ENCODE results near the gene SRP68.

Gene SRP68

DNA sequence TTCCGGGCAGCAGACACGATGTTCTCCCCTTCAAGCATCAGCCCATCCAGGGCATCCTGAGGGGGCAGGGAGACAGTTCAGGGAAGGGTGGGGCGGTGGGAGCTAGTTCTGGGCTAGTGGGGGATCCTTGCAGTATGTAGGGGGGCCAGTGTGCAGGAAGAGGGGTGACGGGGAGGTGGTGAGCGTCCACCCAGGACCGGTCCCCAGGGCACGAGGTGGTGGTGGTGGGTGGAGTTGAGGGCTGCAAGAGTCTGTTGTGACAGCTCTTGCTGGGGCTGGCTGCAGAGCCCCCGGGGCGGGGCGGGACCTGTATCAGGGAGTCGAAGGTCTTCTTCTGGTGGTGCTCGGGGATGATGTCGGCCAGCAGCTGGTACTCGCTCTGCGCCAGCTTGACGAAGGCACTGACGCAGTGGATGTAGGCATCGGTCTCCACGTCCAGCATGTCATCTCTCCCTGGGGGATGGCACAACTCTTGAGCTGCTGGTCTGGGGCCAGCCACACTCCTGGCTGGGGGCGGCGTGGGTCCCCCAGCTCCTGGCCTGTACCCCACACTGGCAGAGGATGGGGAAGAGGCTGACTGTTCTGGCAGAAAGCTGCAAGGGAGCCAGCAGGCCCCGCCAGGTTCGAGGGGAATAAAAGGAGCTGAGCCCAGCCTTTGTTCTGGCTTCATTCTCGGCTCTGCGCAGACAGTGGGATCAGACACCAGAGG lies 16.7 kb upstream of the SRP68 start:
- Histone ChIP-seq H3K4me3 (ENCODE audit: low read depth, low read length) (no peak overlapping the region), H3K27ac (ENCODE audit: low read depth, low read length) (no peak overlapping the region), H3K36me3 (ENCODE audit: control insufficient read depth, insufficient read depth, low read length) (peaks cover 95% of the 10 kb centered on the region), H3K4me1 (ENCODE audit: control insufficient read depth, insufficient read depth, low read length) (no peaks in the 10 kb centered on the region), H3K27me3 (ENCODE audit: control insufficient read depth, insufficient read depth, low read length) (no peaks in the 10 kb centered on the region), H3K9me3 (ENCODE audit: control insufficient read depth, insufficient read depth, low read depth, low read length) (no peaks in the 10 kb centered on the region), H3K9ac (ENCODE audit: low read length) (no peak overlapping the region)

DNA sequence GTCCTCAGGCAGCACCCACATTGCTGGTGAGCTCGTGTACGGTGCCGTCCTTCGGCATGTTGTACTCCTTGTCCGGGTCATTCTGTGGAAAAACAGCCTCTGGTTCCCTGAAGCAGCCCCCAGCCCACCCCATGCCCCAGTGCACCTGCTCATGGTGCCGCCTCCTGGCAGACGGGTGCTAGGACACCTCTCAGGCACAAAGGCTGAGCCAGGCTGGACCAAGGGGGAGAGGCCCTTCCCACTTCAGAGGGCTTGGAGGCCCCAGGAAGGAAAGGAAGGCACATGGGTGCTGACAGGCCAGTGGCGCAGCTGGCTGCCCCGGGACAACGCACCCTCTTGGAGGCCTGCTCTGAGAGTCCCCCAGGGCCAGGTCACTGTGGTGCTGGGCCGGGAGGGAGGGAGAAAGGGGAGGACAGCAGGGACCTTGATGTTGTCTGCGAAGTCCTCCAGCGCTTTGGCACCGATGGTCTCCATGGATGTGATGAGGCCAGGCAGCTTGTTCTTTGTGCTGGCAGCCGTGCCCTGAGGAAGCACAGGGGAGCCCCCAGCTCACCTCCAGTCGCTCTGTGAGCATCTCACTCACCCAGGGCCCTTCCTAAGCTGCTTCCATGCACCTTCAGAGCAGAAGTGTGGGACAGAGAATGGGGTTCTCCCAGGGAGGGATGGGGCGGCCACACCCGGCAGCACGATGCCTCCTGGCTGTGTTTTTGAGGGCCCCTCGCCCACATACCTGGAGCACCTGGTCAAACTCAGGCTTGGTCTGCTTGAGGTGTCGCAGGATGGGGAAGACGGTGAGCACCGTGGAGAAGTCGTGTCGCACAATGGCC lies 15.9 kb upstream of the SRP68 start:
- Histone ChIP-seq H3K27ac (ENCODE audit: low read depth, low read length) (no peak overlapping the region), H3K27me3 (ENCODE audit: control insufficient read depth, insufficient read depth, low read length) (no peaks in the 10 kb centered on the region), H3K4me3 (ENCODE audit: low read depth, low read length) (no peak overlapping the region), H3K9ac (ENCODE audit: low read length) (no peak overlapping the region), H3K4me1 (ENCODE audit: control insufficient read depth, insufficient read depth, low read length) (no peaks in the 10 kb centered on the region), H3K9me3 (ENCODE audit: control insufficient read depth, insufficient read depth, low read depth, low read length) (no peaks in the 10 kb centered on the region), H3K36me3 (ENCODE audit: control insufficient read depth, insufficient read depth, low read length) (peaks cover 95% of the 10 kb centered on the region)

DNA sequence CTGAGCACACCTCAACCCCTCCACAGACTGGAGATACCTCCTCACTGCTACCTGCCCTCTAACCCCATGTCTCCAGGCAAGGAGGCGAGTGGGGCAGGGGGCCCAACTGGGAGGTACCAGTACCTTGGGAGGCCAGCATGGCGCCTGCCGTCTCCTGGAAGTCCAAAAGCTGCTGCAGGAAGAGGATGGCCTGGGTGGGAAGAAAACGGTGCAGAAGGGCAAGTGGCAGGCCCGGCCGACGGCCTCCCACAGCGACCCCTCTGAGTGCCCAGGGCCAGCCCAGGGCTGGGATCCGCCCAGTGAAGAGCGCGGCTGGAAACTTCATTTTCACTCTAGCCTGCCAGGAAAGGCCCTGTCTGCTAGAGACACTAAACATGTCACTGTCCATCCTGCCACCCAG lies 15.2 kb upstream of the SRP68 start:
- Histone ChIP-seq H3K9me3 (ENCODE audit: control insufficient read depth, insufficient read depth, low read depth, low read length) (no peaks in the 10 kb centered on the region), H3K27me3 (ENCODE audit: control insufficient read depth, insufficient read depth, low read length) (no peaks in the 10 kb centered on the region), H3K4me1 (ENCODE audit: control insufficient read depth, insufficient read depth, low read length) (no peaks in the 10 kb centered on the region), H3K36me3 (ENCODE audit: control insufficient read depth, insufficient read depth, low read length) (peaks cover 95% of the 10 kb centered on the region), H3K27ac (ENCODE audit: low read depth, low read length) (no peak overlapping the region), H3K4me3 (ENCODE audit: low read depth, low read length) (no peak overlapping the region), H3K9ac (ENCODE audit: low read length) (no peak overlapping the region)

DNA sequence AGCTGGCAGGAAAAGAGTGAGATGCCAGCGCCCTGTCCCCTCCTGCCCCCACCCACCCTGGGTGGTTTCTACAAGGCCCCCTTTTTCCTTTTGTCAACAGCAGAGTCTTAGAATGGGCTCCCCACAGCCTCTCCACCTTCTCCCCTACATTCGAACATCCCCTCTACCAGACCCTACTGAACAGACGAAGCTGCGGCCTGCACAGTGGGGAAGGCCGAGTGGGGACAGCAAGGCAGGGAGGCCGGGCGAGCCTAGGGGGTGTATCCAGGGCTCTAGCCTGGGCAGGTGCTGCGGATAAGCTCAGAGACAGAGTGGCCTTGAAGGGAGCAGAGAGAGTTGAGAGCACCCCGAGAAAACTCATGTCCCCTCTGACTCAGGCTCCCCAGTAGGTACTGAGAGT lies 14.1 kb upstream of the SRP68 start:
- Histone ChIP-seq H3K9ac (ENCODE audit: low read length) (no peak overlapping the region), H3K4me1 (ENCODE audit: control insufficient read depth, insufficient read depth, low read length) (no peaks in the 10 kb centered on the region), H3K27ac (ENCODE audit: low read depth, low read length) (no peak overlapping the region), H3K27me3 (ENCODE audit: control insufficient read depth, insufficient read depth, low read length) (no peaks in the 10 kb centered on the region), H3K36me3 (ENCODE audit: control insufficient read depth, insufficient read depth, low read length) (peaks cover 94% of the 10 kb centered on the region), H3K9me3 (ENCODE audit: control insufficient read depth, insufficient read depth, low read depth, low read length) (no peaks in the 10 kb centered on the region), H3K4me3 (ENCODE audit: low read depth, low read length) (no peak overlapping the region)

DNA sequence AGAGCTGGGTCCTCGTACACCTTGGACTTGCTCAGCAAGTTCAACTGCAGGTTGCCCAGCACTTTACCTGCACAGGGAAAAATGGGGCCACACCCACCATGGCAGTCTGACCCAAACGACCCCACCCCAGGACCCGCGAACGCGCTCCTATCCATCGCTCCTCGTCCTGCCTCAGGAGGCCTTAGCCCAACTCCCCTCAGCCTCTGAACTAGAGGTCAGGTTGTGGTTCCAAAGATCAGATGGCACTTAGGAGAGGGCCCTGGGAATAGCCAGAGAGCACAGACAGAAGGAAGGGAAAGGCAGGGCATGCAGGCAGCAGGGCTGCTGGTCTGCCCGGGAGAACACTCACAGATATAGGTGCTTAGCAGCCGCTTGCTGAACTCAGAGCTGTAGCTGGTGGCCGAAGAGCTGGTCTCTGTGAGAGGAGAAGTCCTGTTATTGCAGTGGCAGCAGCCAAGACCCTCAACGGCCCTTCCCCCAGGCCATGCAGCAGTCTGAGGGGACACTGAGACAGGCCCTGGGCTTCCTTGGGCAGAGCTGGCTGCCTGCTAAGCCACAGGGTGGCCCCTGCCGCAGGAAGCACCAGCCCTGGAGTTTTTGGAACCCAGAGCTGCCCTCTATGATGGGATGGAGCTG lies 13.5 kb upstream of the SRP68 start:
- Histone ChIP-seq H3K36me3 (ENCODE audit: control insufficient read depth, insufficient read depth, low read length) (peaks cover 89% of the 10 kb centered on the region), H3K27me3 (ENCODE audit: control insufficient read depth, insufficient read depth, low read length) (no peaks in the 10 kb centered on the region), H3K9ac (ENCODE audit: low read length) (no peak overlapping the region), H3K27ac (ENCODE audit: low read depth, low read length) (no peak overlapping the region), H3K4me1 (ENCODE audit: control insufficient read depth, insufficient read depth, low read length) (no peaks in the 10 kb centered on the region; the same call in 1 of the 2 replicates), H3K4me3 (ENCODE audit: low read depth, low read length) (no peak overlapping the region), H3K9me3 (ENCODE audit: control insufficient read depth, insufficient read depth, low read depth, low read length) (no peaks in the 10 kb centered on the region)

DNA sequence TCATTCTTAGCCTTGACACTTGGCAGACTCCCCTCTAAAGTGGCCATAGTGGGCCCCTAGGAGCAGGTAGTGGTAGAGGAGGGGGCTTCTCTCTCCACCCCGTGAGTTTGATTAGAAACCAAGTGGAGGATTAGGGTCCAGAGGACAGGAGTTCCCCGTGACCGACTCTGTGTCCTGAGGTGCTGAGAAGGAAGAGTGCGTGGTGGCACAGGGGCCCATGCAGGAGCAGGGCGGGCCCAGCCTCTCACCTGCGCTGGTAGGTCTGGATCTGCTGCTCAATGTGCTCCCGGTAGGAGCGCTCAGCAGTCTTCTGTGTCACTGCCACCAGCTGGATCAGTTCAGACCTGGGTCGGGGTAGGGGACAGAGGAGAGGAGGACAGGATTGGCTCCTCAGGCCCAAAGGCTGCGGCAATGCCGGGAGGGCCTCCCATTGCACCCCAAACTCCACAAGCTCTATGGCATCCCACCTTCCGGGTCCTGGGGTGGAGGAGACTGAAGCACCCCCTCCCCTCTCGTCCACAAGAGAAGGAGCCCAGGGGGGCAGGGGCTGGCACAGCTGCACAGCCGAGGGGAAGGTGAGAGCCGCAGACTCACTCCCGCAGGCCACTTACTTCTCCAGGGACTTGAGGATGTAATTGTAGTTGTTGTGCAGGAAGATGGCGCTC lies 12.9 kb upstream of the SRP68 start:
- H3K9me3 ChIP-seq (ENCODE audit: control insufficient read depth, insufficient read depth, low read depth, low read length): no peaks in the 10 kb centered on the region
- no peak overlapping the region for H3K9ac ChIP-seq (ENCODE audit: low read length)
- peaks cover 7% of the 10 kb centered on the region for H3K4me1 ChIP-seq (ENCODE audit: control insufficient read depth, insufficient read depth, low read length)
- H3K36me3 ChIP-seq (ENCODE audit: control insufficient read depth, insufficient read depth, low read length): peaks cover 82% of the 10 kb centered on the region
- H3K4me3 ChIP-seq (ENCODE audit: low read depth, low read length): no peak overlapping the region
- peaks cover under 1% of the 10 kb centered on the region; the same call in 1 of the 2 replicates for H3K27me3 ChIP-seq (ENCODE audit: control insufficient read depth, insufficient read depth, low read length)
- no peak overlapping the region for H3K27ac ChIP-seq (ENCODE audit: low read depth, low read length)

DNA sequence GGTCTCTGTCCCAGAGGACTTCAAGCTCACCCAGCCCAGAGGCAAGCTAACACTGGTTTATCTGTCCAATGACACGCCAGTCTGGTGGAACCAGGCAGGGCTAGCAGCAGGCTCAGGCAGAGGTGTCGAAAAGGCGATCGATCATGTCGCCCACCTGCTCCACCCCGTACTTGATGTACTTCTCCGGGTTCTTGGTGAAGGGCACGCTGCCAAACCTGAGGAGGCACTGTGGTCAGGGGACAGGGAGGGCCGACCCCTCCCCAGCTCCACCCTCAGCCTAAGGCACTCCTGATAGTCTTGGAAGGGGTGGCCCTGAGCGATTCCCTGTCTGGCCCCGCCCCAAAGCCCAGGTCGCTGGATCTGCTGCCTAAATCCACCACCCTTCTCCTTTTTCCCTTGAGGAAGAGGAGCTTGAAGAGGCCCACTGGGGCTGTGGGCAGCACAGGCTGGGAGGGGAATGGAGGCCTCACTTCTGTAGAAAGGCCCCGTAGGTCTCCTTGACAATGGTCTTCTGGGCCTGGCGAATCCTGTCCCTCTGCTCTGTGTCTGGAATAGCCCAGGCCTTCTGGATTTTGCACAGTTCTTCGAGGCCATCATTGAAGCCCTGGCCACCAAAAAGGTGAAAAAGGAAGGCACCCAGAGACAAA lies 11.3 kb upstream of the SRP68 start:
- Histone ChIP-seq H3K27ac (ENCODE audit: low read depth, low read length) (no peak overlapping the region), H3K9ac (ENCODE audit: low read length) (no peak overlapping the region), H3K4me3 (ENCODE audit: low read depth, low read length) (no peak overlapping the region), H3K27me3 (ENCODE audit: control insufficient read depth, insufficient read depth, low read length) (peaks cover 16% of the 10 kb centered on the region), H3K36me3 (ENCODE audit: control insufficient read depth, insufficient read depth, low read length) (peaks cover 67% of the 10 kb centered on the region), H3K9me3 (ENCODE audit: control insufficient read depth, insufficient read depth, low read depth, low read length) (no peaks in the 10 kb centered on the region), H3K4me1 (ENCODE audit: control insufficient read depth, insufficient read depth, low read length) (peaks cover 19% of the 10 kb centered on the region)

DNA sequence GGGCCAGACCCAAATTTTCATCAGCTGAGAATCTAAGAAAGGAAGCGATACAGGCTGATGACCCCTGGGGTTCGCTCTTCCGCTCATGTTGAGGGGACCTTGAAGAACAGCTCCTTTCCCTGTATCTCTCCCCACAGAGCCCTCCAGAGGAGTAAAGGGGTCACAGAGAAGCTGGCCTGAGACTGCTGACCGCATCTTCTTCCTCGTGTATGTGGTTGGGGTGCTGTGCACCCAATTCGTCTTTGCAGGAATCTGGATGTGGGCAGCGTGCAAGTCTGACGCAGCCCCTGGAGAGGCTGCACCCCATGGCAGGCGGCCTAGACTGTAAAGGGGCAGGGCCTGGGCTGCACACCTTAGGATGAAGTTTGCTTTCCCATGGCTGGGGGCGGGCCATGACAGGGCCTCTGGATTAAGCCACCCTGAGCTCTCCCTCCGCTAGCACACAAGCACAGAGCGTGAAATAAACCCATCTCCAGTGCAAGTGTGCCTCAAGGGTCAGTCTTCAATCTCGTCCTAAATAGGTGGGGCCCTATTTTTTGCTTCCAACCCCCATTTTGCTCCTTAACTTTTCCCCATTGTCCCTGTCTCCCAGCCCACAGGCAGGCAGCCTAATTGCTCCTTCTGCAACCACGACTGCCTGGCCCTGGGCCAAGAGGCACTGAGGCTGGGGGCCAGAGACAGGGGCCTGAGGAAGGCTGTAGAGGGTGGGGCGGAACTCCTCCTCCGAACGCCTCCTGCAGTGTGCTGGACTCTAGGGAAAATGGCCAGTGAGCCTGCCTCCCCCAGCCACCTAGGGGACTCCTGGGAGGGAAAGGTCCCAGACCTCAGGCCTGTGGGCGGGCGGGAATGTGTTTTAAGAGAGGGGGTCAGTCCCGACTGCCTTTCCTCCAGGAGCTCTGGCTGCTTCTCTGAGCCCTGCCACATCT lies 10.3 kb upstream of the SRP68 start:
- no peak overlapping the region for H3K27ac ChIP-seq (ENCODE audit: low read depth, low read length)
- no peak overlapping the region for H3K9ac ChIP-seq (ENCODE audit: low read length)
- peaks cover 27% of the 10 kb centered on the region for H3K27me3 ChIP-seq (ENCODE audit: control insufficient read depth, insufficient read depth, low read length)
- H3K9me3 ChIP-seq (ENCODE audit: control insufficient read depth, insufficient read depth, low read depth, low read length): no peaks in the 10 kb centered on the region
- no peak overlapping the region for H3K4me3 ChIP-seq (ENCODE audit: low read depth, low read length)
- peaks cover 56% of the 10 kb centered on the region for H3K36me3 ChIP-seq (ENCODE audit: control insufficient read depth, insufficient read depth, low read length)
- peaks cover 19% of the 10 kb centered on the region for H3K4me1 ChIP-seq (ENCODE audit: control insufficient read depth, insufficient read depth, low read length)

DNA sequence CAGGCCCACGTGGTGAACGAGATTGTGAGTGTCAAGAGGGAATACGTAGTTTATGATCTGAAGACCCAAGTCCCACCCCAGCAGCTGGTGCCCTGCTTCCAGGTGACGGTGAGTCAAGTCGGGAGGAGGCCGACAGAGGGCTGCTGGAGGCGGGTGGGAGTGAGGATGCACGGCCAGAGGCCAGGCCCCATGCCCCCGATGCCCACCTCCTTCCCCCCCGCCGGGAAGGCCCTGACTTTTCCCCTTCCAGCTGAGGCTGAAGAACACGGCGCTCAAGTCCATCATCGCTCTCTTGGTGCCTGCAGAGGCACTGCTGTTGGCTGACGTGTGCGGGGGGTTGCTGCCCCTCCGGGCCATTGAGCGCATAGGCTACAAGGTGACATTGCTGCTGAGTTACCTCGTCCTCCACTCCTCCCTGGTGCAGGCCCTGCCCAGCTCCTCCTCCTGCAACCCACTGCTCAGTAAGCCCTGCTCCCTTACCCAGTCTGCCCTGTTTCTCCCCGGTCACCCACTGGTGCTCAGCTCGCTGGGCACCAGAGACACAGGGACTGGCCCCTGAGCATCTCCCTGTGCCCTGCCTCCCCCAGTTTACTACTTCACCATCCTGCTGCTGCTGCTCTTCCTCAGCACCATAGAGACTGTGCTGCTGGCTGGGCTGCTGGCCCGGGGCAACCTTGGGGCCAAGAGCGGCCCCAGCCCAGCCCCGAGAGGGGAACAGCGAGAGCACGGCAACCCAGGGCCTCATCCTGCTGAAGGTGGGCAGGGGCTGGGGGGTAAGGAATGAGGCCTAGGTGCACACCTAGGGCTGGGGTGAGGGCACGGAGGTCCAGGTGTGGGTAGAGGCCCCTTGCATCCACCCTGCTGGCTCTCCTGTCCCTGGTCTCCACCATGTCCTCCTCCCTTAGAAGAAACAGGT lies 9.2 kb upstream of the SRP68 start:
- H3K36me3 ChIP-seq (ENCODE audit: control insufficient read depth, insufficient read depth, low read length): peaks cover 46% of the 10 kb centered on the region
- H3K27ac ChIP-seq (ENCODE audit: low read depth, low read length): no peak overlapping the region
- peaks cover 37% of the 10 kb centered on the region for H3K27me3 ChIP-seq (ENCODE audit: control insufficient read depth, insufficient read depth, low read length)
- H3K9me3 ChIP-seq (ENCODE audit: control insufficient read depth, insufficient read depth, low read depth, low read length): no peaks in the 10 kb centered on the region
- no peak overlapping the region for H3K4me3 ChIP-seq (ENCODE audit: low read depth, low read length)
- H3K9ac ChIP-seq (ENCODE audit: low read length): no peak overlapping the region
- peaks cover 29% of the 10 kb centered on the region for H3K4me1 ChIP-seq (ENCODE audit: control insufficient read depth, insufficient read depth, low read length)

All from HUES6 (cell line).